Uterus (tissue), 4 donors: ENCODE results near the gene CHCHD3. TPM values are rescaled to one million over a fixed set of nuclear protein-coding genes. Genes with fewer than 3 reads are reported as not detected.

ENCODE experiments used
- DNase-seq, 2 donors: peaks; one replicate each; pipeline ENCODE4 v3.0.0-alpha.2; 2019 to 2020
- H3K27ac ChIP-seq, 2 donors: fragments of 200-600 bp; sonication (generic); 1 replicate in 1 of 2; 2 replicates in 1 of 2; pipeline ENCODE4 v1.5.1; 2016 to 2018
- H3K27me3 ChIP-seq, 2 donors: fragments of 200-600 bp; sonication (generic); one replicate each; pipeline ENCODE4 v1.5.1; 2018 to 2019; ENCODE audit warnings: control low read depth in 1 of 2
- H3K36me3 ChIP-seq, 2 donors: fragments of 200-600 bp; sonication (generic); one replicate each; pipeline ENCODE4 v1.5.1; 2019; ENCODE audit warnings: control low read depth in 1 of 2
- H3K4me1 ChIP-seq, 2 donors: fragments of 200-600 bp; sonication (generic); one replicate each; pipeline ENCODE4 v1.5.1; 2018 to 2019; ENCODE audit warnings: control low read depth in 1 of 2
- H3K4me3 ChIP-seq, 2 donors: fragments of 200-600 bp; sonication (generic); 1 replicate in 1 of 2; 2 replicates in 1 of 2; pipeline ENCODE4 v1.5.1; 2018 to 2019; ENCODE audit warnings: mild to moderate bottlenecking in 1 of 2
- H3K9me3 ChIP-seq, 2 donors: fragments of 200-600 bp; sonication (generic); one replicate each; pipeline ENCODE4 v1.5.1; 2019; ENCODE audit warnings: control low read depth in 1 of 2
- POLR2A ChIP-seq, 2 donors: fragments of 450-650 bp; IDR thresholded peaks; one replicate each; pipeline ENCODE4 v1.6.1; 2016; ENCODE audit warnings: antibody characterized with exemption in 2 of 2, mild to moderate bottlenecking in 1 of 2, moderate library complexity in 1 of 2
- intact Hi-C: fragments of 100-400 bp; cut with DNase I; formaldehyde crosslinking; loops from one replicate; pipeline ENCODE4 v1.15.1; 2023; ENCODE audit warnings: low total_unique reads
- total RNA-seq, 4 donors: library from RNA; depleted of rRNA in 3 of 4; stranded (reverse); fragments of >200 nt in 3 of 4; gene quantifications; one replicate each; pipeline versions ENCODE4 v1.1.0 to v1.2.4, GENCODE V29; 2014 to 2023
- TF ChIP-seq, protein P1 (sequence below), 4 experiments: fragments of 200-600 bp in 2 of 4; fragments of 450-650 bp in 2 of 4; sonication (generic) in 2 of 4; IDR thresholded peaks; one replicate each; pipeline ENCODE4 v1.5.1; 2016 to 2019; ENCODE audit warnings: antibody characterized with exemption in 4 of 4, mild to moderate bottlenecking in 2 of 4, moderate library complexity in 1 of 4
- donor health status: DM: yes; HTN: yes; CAD: no.

The CHCHD3 gene
- total RNA-seq, 4 donors from 2014 or later = 43.5 to 61.0 (median 47.6) TPM

DNA sequence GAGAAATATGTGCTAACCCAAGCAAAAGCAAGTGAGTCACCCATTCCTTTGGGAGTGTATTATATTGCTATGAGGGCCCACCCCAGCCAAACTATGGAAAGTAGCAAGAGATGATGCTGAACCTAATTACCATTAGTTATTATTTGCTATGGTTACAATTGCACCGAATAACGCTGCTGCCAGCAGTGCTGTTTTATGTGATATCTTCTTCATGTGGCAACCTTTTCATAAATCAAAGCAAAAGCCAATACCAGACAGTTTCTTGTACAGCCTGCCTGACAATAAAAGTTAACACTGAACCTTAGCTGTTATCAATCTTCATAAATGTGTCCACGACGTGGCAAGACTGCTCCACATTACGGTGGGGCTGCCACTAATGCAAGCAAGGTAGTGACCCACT, 263.9 kb downstream of the CHCHD3 start:
- TF ChIP-seq, protein P1, sequence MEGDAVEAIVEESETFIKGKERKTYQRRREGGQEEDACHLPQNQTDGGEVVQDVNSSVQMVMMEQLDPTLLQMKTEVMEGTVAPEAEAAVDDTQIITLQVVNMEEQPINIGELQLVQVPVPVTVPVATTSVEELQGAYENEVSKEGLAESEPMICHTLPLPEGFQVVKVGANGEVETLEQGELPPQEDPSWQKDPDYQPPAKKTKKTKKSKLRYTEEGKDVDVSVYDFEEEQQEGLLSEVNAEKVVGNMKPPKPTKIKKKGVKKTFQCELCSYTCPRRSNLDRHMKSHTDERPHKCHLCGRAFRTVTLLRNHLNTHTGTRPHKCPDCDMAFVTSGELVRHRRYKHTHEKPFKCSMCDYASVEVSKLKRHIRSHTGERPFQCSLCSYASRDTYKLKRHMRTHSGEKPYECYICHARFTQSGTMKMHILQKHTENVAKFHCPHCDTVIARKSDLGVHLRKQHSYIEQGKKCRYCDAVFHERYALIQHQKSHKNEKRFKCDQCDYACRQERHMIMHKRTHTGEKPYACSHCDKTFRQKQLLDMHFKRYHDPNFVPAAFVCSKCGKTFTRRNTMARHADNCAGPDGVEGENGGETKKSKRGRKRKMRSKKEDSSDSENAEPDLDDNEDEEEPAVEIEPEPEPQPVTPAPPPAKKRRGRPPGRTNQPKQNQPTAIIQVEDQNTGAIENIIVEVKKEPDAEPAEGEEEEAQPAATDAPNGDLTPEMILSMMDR (IDR thresholded peaks at IDR 0.05) = no peak
- no peak for TF ChIP-seq POLR2A (IDR thresholded peaks at IDR 0.05)
- Histone ChIP-seq H3K27ac (no peak overlapping the region), H3K27me3 (no peaks in the 10 kb centered on the region), H3K36me3 (no peaks in the 10 kb centered on the region), H3K9me3 (no peaks in the 10 kb centered on the region), H3K4me3 (no peak overlapping the region), H3K4me1 (no peaks in the 10 kb centered on the region)
- intact Hi-C loops = no loop called here
- no peak for DNase-seq

DNA sequence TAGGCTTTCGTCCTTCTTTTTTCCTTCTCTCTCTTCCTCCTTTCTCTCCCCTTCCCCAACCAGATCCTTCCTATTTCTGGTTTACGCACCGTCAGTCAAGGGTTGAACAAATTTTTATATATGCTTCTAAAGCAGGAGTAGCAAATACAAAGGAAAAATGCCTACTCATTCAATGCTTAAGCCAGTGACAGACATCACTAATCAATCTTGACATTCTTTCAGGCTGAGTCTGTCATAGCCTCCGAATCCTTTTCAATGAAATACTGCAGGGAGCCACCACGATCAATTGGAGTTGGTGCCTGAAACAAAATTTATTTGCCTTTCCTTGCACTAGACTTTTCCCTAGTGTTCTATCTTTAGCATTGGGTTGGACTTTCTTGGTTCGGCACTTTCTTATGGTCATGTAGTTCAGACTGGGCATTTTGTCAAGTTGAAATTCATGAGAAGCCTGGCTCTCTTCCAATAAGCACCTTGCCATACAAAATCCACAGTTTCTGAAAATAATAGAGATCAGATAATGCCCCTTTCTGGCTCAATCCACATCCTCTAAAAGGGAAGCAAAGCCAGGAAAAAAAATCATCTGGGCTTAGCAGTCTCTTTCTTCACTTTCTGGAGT, 266.1 kb downstream of the CHCHD3 start:
- intact Hi-C loops = no loop called here
- TF ChIP-seq POLR2A (IDR thresholded peaks at IDR 0.05) = no peak
- TF ChIP-seq, protein P1 (IDR thresholded peaks at IDR 0.05) = no peak
- Histone ChIP-seq H3K27ac (no peak overlapping the region), H3K4me3 (no peak overlapping the region), H3K27me3 (no peaks in the 10 kb centered on the region), H3K36me3 (no peaks in the 10 kb centered on the region), H3K9me3 (no peaks in the 10 kb centered on the region), H3K4me1 (no peaks in the 10 kb centered on the region)
- DNase-seq = no peak

DNA sequence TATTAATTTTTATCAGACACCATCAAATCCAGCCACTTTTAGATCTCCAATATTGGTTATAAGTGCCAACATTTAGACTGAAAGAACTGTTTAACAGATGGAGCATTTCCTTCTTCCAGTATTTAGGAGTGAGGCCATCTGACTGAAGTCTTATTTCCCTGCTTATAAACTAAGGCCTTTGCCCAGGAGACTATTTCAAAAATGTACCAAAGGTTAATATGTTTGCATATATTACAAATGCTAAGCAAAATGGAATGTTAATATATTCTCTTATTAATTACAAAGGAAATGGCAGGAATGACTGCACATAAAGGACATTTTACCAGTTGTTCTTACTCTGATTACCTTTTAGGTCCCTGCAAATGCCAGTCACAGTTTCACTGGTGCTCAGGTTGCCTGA, 266.8 kb downstream of the CHCHD3 start:
- intact Hi-C loops = no loop called here
- no peak for DNase-seq
- no peaks in the 10 kb centered on the region for H3K36me3 ChIP-seq
- H3K27ac ChIP-seq = no peak overlapping the region
- H3K27me3 ChIP-seq = no peaks in the 10 kb centered on the region
- H3K9me3 ChIP-seq = no peaks in the 10 kb centered on the region
- H3K4me3 ChIP-seq = no peak overlapping the region
- TF ChIP-seq POLR2A (IDR thresholded peaks at IDR 0.05) = no peak
- TF ChIP-seq, protein P1 (IDR thresholded peaks at IDR 0.05) = no peak
- H3K4me1 ChIP-seq = no peaks in the 10 kb centered on the region

DNA sequence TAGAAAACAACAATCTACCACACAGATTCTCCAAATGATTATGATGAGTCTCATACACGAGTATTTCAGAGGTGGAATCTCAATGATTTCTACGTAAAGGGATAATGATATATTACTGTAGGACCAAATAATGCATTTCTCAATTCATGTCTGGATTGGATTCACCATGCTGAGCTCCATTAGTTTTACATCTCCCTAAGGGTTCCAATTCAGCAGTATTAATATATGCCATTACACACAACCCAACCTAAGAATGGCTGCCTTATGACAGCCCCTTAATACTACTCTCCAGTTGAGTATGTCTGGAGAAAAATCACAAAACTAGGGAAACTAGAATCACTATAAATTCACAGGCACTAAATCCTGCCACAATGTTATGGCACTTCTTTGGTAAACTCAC, 271.3 kb downstream of the CHCHD3 start:
- no peaks in the 10 kb centered on the region for H3K4me1 ChIP-seq
- H3K27me3 ChIP-seq = no peaks in the 10 kb centered on the region
- H3K4me3 ChIP-seq = no peak overlapping the region
- no peak for TF ChIP-seq POLR2A (IDR thresholded peaks at IDR 0.05)
- TF ChIP-seq, protein P1 (IDR thresholded peaks at IDR 0.05) = no peak
- H3K36me3 ChIP-seq = no peaks in the 10 kb centered on the region
- no peak for DNase-seq
- no peaks in the 10 kb centered on the region for H3K9me3 ChIP-seq
- intact Hi-C loops = no loop called here
- no peak overlapping the region for H3K27ac ChIP-seq

DNA sequence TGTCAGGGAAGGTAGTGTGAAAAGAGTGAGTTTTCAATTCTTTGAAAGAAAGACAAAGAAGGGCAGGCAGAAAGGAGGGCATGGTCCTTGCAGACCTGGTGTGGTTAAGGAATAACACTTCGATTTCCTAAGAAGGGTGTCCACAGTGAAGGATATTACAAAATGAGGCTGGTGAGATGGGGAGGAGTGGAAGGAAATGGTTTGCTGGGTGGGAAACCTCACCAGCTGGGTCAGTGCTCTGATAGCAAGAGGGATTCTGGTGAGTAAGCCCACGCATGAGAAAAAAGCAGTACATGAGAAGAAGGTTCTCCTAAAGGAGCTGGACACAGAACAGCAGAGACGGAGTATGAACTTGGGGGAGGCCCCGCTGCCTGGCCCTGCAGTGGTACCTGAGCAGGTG, 275.1 kb downstream of the CHCHD3 start:
- intact Hi-C loops = no loop called here
- no peaks in the 10 kb centered on the region for H3K9me3 ChIP-seq

More for the DNA sequence above, 275.1 kb downstream of the CHCHD3 start:
- Histone ChIP-seq H3K4me3 (no peak overlapping the region), H3K36me3 (no peaks in the 10 kb centered on the region), H3K27me3 (no peaks in the 10 kb centered on the region), H3K4me1 (no peaks in the 10 kb centered on the region), H3K27ac (no peak overlapping the region)
- TF ChIP-seq, protein P1 (IDR thresholded peaks at IDR 0.05) = no peak
- no peak for TF ChIP-seq POLR2A (IDR thresholded peaks at IDR 0.05)
- no peak for DNase-seq
